Raji (cell line): Measurements from ENCODE around the gene ARF1.

ENCODE experiments used
- POLR2A ChIP-seq: IDR thresholded peaks from 2 replicates; pipeline ENCODE4 v1.6.1; 2011; ENCODE audit warnings: low read depth, low read length, control low read depth; ENCODE audit not compliant: insufficient read depth

Gene ARF1

GRCh38 chr1:228087771-228088251 is 5.3 kb downstream of the ARF1 start:
- TF ChIP-seq POLR2A, result no peak

- no peak for TF ChIP-seq POLR2A
Measured at GRCh38 chr1:228088586-228089498, 6.3 kb downstream of the ARF1 start.

DNA sequence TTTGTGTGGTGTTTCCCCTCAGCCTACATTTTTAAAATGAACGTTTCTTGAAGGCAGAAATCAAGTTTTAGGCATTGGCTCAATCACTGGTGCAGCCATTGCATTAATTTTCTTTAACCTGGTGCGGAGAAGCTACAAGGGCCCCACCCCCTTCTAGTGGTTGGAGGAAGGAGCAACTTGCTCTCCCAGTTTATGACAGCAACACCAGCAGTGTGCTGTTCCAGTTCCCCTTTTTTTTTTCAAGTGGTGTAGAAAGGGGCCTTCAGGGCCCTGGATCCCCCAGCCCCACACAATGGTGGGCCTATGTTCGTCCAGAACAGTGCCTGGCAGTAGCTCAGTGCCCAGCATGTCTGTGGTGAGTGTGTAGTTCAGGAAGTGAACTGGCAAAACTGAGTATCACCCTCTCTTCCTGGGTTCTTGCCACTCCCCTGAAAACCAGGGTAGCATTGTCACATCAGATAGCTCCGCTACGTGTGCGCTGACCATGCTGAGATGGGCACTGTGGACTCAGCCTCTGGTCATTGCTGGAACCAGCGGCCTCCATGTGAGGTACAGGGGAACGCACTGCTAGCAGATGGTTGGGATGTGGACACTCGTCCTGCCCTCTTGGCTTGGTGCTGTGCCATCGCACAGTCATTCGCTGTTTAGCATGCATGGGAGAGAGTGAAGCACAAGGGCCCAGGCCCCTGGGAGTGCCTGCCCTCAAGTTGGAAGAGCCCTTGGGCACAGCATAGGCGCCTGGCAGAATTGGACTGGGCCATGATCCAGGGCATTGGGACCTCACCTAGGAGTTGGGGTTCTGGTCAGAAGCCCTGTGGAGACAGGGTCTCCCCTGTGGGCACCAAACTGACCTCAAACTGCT is 7.2 kb downstream of the ARF1 start:
- TF ChIP-seq POLR2A, result no peak

DNA sequence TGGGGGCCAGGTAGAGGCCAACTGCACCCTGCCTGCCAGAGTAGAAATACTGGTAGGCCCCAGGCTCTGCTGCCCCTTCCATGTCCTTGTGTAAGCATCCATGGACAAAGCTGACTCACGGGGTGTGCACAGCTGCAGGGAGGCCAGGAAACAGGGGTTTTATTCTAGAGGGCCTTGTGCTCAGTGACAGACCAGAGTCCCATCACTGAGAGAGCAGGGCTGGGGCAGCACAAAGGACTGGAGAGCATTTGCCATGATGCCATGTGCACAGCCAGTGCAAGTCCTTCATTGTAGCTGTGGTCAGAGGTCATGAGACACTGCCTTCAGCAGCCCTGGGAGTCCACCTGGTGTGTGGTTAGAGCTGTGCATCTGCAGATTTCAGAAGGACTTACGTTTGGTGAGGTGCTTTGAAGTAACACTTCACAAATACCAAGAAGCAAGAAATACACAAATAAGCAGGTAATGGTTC is 8.1 kb downstream of the ARF1 start:
- TF ChIP-seq POLR2A, result no peak

- no peak for TF ChIP-seq POLR2A
Measured at GRCh38 chr1:228091084-228091483, 8.6 kb downstream of the ARF1 start.

DNA sequence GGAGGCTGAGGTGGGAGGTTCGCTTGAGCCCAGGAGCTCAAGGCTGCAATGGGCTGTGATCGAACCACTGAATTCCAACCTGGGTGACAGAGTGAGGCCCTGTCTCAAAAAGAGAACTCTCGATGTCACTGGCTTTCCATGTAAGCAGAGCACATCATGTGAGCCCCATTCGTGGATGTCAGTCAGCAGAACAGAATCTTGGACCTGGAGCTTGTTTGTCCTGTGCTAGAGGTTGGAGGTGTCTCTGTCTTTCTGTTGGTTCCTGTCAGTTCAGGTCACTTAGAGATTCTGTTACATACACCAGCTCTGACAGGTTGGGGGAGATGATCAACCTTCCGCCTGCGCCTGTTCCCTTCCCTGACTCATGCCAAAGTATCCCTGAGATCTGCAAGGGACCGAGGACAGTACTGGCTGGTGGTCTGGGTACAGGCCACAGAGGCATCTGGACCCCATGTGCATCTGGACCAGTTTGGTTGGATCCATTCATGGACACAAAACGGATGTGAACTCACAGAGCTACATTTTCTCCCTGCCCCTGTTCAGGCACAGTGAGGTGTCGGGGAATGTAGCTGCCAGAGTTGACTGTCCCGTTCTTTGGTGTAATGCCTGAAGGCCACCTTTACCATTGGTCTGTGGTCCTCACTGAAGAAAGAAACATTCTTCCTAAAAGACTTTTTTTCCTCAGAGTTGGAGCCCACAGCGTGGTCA is 10.0 kb downstream of the ARF1 start:
- no peak for TF ChIP-seq POLR2A

DNA sequence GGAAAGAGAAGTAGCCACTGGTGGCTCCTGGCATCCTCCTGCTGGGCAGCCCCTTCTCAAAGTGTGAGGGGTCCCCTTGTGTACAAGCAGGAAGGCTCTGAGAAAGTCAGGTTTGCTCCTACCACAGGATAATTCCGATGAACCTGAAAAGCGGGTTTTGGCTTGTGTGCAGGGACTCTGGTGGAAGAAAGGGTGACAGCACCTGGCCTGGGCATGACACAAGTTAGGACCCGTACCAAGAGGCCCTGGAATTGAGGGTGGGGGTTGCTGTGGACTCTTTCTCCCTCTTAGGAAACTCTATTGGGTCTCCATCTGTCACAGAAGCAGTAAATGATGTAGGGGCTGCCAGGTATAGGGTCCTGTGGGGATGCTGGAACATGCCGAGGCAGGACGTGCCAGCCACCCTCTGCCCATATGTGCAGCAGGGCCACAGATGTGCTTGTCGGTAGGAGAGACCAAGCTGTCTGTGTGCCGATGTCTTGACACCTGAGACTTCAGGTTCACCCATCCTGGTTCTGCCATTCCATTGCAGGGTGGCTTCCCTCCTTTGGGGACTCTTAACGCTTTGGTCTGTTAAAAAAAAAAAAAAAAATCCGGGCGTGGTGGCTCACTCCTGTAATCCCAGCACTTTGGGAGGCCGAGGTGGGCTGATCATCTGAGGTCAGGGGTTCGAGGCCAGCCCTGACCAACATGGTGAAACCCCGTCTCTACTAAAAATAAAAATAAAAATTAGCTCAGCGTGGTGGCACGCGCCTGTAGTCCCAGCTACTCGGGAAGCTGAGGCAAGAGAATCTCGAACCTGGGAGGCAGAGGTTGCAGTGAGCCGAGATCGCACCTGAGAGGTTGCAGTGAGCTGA is 10.8 kb downstream of the ARF1 start:
- TF ChIP-seq POLR2A, result no peak

DNA sequence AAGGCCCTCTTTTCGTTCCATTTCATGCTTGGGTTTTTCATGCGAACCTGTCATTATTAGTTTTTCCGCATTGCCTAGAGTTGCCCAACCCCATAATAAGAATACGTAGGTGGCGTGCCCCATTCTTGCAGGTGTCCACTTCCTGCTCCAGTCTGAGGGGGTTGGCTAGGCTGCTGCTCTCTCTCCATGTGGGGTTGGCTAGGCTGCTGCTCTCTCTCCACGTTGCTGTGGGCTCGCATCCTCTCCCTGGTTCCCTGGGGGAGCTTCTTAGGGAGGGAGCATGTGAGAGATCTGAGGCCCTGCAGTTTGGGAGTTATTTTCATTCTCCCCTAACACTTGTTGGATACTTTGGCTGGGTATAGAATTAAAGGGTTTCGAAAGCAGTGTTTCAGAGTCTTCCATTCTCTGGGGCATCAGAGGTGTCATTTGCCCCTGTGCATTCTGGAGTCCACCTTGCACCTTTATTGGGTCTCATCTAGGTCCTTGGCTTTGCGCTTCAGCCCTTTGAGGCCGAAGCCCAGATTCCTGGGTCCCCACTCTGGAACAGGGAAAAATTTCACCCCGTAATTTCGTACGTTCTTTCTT is 12.0 kb downstream of the ARF1 start:
- TF ChIP-seq POLR2A, result no peak

GRCh38 chr1:228095161-228095560 is 12.7 kb downstream of the ARF1 start:
- TF ChIP-seq POLR2A, result no peak

DNA sequence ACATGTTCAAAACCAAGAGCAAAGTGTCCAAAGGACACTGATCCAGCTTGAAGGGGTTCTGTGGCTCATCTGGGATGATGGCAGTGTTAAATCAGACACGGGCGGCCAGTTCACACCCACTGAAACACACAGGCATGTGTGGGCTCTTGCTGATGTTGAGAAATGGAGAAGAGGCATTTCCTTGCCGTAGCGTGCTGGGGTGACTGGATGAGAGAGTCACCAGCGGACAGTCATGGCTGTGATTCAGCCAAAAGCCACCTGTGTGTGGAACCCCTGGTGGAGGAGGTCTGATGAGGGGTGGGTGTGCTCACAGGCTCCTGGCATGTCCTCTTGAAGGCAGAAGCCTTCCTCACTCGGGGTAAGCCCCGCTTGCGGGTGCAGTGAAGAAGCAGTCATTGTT is 13.4 kb downstream of the ARF1 start:
- TF ChIP-seq POLR2A, result no peak

GRCh38 chr1:228096416-228097332 is 14.2 kb downstream of the ARF1 start:
- TF ChIP-seq POLR2A, result no peak

GRCh38 chr1:228097333-228098081 is 15.0 kb downstream of the ARF1 start:
- TF ChIP-seq POLR2A, result no peak

GRCh38 chr1:228098323-228098931 is 15.9 kb downstream of the ARF1 start:
- TF ChIP-seq POLR2A, result no peak
